LNCaP clone FGC (cell line): ENCODE measurements around the gene MAST4.

Experiments used
- DNase-seq: peaks from one replicate; pipeline ENCODE4 v3.0.0-alpha.2; 2011; ENCODE audit warnings: low read depth
- H3K4me3 ChIP-seq: 2 replicates; pipeline ENCODE4 v1.5.1; 2011; ENCODE audit warnings: mild to moderate bottlenecking, low read depth, low read length, control low read depth
- CTCF ChIP-seq: IDR thresholded peaks from 2 replicates; pipeline ENCODE4 v1.5.1; 2012; ENCODE audit warnings: mild to moderate bottlenecking; ENCODE audit not compliant: control insufficient read depth, insufficient read depth; ENCODE audit errors: extremely low read depth

MAST4 gene

GRCh38 chr5:67192719-67193438 is 596.7 kb downstream of the MAST4 start:
- TF ChIP-seq CTCF: no peak
- no peak overlapping the region for H3K4me3 ChIP-seq
- no peak for DNase-seq

GRCh38 chr5:67193439-67193807 is 597.2 kb downstream of the MAST4 start:
- no peak for TF ChIP-seq CTCF
- H3K4me3 ChIP-seq: no peak overlapping the region
- DNase-seq: no peak

GRCh38 chr5:67194166-67194565 is 598.0 kb downstream of the MAST4 start:
- H3K4me3 ChIP-seq: no peak overlapping the region

GRCh38 chr5:67195406-67196275 is 599.4 kb downstream of the MAST4 start:
- no peak overlapping the region for H3K4me3 ChIP-seq
- DNase-seq: no peak
- TF ChIP-seq CTCF: no peak

More at GRCh38 chr5:67194166-67194565, 598.0 kb downstream of the MAST4 start:
- no peak for DNase-seq
- no peak for TF ChIP-seq CTCF

GRCh38 chr5:67196537-67197059 is 600.4 kb downstream of the MAST4 start, which contains the start of gene CD180:
Gene CD180 (minus strand): TSS chr5:67196799. CDS start chr5:67196641, 158 bp downstream.
- H3K4me3 ChIP-seq: no peak within 1 kb of the TSS
- DNase-seq: no peak

GRCh38 chr5:67197536-67197935 is 601.3 kb downstream of the MAST4 start:
- no peak for TF ChIP-seq CTCF
- no peak for DNase-seq
- H3K4me3 ChIP-seq: no peak overlapping the region

More at GRCh38 chr5:67196537-67197059, 600.4 kb downstream of the MAST4 start, which contains the start of gene CD180:
- TF ChIP-seq CTCF: no peak
